ELR (cell line): ENCODE measurements around the gene ENSA.
"Not testable (repeated sequence)": the region's sequence is repeated elsewhere in the genome, so short reads cannot be mapped to it uniquely, and the experiment has no call there.

Experiments used
- DNase-seq: peaks from one replicate; pipeline ENCODE4 v3.0.0-alpha.2; 2015; ENCODE audit warnings: low read depth

Gene ENSA

DNA sequence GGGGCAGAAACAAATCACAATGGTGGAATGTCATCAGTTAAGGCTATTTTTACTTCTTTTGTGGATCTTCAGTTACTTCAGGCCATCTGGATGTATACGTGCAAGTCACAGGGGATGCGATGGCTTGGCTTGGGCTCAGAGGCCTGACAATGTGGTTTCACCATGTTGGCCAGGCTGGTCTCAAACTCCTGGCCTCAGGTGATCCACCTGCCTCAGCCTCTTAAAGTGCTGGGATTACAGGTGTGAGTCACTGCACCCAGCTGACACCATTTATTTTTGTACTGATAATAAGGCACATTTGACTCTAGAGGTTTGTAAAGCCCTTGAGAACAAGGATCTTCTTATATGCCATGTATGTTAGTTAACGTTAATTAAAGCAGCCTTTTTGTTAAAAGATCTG lies 48.4 kb downstream of the ENSA start:
- not testable (repeated sequence) for DNase-seq

DNA sequence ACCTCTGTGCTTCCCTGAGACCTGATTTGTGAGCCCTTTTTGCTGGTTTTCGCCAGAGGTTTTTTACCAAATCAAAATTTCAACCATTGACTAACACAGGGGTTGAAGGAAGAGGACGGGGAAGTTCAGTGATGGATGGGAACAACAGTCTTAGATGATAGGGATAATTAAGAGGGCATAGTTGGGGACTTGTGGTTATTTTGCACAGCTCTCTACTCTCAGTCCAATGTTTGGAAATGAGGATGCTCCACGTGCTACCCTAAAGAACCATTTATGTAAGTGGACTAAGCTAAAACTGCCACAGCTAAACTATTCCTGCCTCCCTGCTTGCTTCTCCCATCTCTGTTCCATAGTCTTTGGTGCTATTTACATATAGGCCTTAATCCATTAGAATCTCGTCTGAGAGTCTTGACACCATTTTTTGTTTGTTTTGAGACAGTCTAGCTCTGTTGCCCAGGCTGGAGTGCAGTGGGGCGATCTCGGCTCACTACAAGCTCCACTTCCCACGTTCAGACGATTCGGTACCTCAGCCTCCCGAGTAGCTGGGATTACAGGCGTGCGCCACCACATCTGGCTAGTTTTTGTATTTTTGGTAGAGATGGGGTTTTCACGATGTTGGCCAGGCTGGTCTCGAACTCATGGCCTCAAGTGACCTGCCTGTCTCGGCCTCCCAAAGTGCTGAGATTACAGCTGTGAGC lies 49.3 kb downstream of the ENSA start:
- DNase-seq: peak; percentile 20

DNA sequence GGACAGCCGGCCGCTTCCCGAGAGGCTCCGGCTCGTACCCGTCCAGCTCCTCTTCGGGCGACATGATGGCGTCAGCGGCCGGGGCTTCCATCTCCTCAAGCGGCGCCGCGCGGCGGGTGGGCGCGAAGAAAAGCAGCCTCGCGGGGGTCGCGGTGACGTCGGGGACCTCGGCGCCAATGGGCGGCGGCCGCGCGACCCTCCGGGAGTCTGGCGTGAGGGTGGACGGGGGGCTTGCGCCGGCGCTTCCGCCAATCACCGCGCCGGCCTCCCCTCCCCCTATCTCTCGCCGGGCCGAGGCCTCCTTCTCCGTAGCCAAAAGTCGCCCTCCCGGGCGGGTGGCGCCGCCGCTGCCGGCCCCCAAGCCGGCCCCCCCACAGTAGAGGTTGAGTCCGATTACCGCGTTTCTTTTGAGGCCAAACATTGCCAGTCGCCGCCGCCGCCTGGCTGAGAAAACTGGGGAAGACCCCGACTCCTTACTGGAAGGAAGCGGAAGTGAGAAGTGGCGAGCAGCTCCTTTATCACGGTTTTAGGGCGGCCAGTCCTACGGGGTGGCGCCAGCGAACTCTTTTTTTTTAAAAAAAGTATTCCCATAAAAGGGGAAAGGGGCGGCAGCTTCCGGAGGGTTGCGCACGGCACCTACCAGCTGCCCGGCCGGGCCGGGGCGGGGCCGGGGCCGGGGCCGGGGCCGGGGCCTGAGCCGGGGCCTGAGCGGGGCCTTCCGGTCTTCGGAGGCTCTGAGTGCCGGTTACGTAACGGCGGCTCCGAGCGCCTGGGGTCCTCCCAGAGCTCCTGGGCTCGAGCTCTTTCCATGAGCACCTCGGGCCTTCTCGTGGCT lies 50.1 kb downstream of the ENSA start, which contains the start of gene MCL1:
Gene MCL1, minus strand, starts transcription at position 501 of the 835 bp plus-strand sequence. Its CDS starts 80 bp downstream, at position 421.
- DNase-seq: peak; percentile 98

DNA sequence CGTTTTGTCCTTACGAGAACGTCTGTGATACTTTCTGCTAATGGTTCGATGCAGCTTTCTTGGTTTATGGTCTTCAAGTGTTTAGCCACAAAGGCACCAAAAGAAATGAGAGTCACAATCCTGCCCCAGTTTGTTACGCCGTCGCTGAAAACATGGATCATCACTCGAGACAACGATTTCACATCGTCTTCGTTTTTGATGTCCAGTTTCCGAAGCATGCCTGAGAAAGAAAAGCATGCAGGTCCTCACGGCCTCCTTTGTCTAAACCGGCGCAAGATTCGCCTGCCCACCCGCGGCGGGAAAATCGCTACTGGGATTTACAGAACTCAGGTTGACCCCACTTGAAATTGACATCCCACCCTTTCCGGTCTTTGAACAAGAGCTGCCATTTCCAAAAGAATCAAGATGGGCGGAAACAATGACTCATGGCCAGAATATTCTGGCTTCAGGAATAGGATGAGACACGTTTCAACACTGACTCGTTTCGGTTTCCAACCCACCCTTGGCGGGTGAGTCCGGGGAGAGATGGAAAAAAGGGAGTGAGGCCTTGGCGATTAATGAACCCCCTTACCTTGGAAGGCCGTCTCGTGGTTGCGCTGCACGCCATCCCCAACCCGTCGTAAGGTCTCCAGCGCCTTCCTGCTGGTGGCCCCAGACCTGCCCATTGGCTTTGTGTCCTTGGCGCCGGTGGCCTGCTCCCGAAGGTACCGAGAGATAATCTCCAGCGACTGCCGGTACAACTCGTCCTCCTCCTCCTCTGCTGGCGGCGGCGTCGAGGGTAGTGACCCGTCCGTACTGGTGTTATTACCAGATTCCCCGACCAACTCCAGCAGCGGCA lies 50.9 kb downstream of the ENSA start:
- peak; percentile 95 for DNase-seq

DNA sequence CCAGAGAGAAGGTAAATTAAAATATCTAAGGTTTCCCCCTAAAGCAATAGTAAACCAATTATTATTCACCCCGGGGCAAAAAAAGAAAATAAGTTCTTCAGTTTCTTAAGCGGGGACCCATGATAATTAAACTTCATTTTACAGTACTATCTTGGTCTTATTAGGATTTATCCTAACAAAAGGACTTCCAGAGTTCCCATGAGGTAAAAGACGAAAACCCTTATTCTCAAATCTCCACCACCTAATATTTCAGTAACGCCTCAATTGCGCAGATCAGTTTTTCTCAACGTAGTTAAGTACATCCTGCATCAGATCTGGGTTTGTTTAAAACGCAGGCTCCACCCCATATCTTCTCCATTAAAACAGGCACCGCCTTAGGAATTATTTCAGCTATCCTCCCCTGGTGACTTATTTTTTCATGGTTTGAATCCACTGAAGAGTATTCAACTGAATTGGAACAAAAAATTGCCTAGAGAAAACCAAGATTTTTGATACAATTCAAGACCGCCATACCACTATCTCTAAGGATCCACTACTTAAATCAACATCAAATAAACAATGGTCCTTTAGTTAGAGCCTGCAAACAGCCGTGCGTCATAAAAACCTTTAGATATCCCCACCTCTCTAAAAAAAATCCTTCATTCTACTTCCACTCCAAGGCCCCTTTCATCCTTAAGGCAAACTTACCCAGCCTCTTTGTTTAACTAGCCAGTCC lies 51.7 kb downstream of the ENSA start:
- peak; percentile 46 for DNase-seq

DNA sequence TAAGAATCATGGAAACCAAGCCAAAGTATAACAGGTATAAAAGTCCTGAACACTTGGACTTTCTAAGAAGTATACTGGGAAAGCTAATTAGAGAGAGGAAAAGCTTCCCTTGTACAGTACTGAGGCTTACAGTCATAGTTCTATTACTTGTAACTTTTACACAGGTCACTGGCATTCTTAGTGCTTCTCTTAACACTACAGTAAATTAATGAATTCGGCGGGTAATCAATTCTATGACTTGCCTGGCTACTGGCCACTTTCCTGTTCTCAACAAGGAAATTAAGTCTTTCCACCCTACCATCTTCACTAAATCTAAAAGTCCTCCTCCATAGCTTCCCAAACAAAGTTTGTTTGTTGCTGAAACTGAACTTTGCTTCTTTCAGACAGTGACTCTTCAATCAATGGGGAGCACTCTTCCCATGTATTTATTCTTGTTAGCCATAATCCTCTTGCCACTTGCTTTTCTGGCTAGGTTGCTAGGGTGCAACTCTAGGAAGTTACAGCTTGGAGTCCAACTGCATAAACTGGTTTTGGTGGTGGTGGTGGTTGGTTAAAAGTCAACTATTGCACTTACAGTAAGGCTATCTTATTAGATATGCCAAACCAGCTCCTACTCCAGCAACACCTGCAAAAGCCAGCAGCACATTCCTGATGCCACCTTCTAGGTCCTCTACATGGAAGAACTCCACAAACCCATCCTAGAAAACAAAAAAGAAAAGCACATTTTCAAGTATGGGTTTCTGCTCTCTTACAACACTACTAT lies 52.4 kb downstream of the ENSA start:
- peak; percentile 33 for DNase-seq

DNA sequence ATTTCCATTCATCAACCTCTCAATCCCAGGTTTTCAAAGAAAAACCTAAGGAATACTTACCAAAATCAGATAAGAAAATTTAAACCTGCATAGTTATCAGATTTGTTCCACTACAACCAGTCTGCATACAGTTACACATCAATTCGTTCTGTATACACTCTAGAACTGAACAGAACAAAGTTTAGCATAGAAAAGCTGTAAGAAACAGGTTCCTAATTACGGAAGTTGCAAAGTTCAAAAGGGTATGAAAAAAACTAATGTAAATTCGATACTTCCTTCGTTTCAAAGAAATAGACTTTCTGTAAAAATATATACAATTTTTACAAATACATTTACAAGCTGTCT lies 53.1 kb downstream of the ENSA start:
- no peak for DNase-seq

DNA sequence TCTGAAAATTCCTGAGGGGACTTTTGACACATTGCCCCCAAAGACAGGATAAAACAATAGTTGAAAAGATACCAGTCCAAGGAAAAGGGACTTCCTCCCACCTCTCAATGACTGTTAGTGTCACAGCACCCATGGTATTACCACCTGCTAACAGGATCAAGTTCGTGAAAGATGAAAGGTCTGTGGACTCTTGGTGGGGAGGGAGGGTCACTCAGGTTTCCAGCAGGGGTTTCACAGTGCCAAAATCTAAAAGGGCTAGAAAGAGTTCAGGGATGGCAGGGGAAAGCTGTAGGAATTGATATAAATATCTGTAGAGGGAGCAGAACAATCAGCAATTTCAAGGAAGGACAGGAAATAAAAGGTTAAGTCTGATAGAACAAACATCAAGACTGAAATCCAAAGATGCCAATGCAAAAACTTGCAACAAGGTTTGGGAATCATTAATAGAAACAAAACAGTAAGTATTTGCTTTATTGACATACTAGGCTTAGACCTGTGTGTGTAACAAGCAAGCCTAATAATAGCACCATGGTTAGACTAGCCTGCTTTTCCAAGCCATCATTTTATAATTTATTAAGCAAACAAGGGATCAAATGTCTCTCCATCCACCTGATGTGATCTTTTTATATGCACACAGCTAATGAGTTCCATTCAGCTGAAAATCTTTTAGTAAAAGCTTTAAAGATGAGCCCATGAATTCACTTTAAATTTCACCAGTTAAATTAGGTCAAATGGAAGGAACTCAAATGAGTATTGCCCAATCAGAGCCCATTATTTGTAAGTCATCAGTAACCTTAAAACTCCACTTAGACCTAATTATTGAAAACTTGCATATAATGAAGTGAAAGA lies 53.7 kb downstream of the ENSA start:
- no peak for DNase-seq

DNA sequence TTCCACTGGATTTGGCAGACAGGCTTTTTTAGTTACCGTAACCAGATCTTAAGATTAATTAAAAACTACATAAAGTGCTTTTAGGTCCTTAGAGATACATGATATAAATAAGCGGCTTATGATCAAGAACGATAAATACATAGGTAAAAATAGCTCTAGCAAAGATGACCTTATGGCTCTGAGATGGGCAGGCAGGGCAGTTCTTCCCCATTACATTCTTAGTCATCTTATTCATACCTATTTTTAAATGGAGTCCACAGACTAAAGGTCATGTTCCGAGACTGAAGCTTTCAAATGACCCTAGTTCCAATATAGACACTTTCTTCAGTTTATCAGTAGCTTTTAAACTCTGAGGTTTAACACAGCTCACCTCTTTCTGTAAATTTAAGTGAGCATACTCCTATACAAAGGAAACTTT lies 54.3 kb downstream of the ENSA start:
- DNase-seq: peak; percentile 35

DNA sequence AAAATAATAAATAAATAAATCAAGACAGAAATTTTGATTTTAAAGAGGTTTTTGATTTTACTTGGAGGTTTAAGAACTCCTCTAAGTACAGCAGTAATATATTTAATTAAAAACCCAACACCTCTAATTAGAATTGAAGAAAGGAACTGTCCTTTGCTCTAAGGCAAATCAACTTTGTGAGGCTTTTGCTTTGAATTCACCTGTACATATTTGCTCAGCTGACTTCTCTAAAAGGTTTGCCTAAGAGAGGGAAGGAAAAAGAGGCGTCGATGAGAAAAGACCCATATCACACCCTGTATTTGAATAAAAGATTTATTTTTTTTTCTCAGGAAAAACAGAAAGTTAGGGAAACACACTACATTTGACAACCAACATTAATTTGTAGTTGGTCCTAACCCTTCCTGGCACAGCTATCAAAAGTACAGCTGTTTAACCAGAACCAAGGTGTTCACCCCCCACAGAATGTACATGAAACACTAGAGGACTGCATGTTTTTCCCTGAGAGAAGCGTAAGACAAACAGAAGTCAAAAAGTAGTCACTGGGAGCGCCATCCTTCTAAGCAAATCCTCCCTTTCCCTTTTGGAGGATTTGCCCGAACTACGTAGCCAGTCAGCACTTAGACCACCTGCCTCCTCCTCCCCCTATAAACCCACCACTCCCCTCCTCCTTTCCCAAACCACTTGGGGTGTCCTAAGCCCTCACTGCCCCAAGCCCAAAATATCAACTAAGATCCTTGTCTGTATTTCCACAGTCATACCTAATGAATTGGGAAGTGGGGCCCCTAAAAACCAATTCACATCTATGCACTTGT lies 54.9 kb downstream of the ENSA start:
- DNase-seq: peak; percentile 27

DNA sequence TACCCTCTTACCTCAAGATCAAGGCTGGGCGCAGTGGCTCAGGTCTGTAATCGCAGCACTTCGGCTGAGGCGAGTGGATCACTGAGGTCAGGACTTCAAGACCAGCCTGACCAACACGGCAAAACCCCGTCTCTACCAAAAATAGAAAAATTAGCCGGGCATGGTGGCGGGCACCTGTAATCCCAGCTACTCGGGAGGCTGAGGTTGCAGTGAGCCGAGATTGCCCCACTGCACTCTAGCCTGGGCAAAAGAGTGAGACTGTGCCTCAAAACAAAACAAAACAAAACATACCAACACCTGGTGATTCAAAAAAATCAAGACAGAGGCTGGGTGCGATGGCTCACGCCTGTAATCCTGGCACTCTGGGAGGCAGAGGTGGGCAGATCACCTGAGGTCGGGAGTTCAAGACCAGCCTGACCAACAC lies 55.8 kb downstream of the ENSA start:
- DNase-seq: not testable (repeated sequence)

DNA sequence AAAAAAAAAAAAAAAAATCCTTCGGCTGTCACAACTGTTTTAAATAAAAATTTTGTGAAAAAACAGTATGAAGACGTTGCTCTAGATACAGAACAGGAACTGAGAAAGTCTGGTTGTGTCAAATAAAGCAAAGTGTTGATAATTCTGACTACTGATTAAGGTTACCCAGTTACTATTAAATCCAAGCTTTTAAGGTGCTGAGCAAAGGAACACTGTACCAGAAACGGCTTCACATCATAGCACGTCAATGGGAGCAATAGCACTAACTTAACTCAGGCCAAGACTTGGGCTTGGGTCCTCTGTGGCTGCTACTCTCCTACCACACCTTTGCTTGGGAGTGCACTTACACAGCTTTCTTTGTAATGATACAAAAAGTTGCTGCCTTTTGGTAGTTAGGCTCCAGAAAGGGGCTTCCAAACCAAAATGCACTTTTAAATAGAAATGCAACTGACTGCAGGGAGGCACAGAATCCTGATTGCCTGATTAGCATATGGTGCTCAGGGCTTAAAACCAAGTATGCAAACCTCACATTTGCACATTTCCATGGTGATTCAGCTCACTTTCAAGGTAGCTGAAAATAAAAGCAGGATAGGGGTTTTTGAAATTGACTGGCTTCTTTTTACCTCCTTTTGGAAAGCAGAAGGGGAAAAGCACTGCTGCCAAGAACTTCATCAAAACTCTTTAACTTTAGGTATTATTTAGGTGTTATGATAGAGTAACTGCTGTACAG lies 56.3 kb downstream of the ENSA start:
- DNase-seq: peak; percentile 40
